Skeletal muscle cell (primary cell): ENCODE results near the gene SYF2.

Experiments
- DNase-seq: peaks from one replicate; pipeline ENCODE4 v3.0.0-alpha.2; 2010; ENCODE audit warnings: low read depth
- H3K4me3 ChIP-seq: 2 replicates; pipeline ENCODE4 v1.5.1; 2011; ENCODE audit warnings: low read depth, mild to moderate bottlenecking, control low read depth, low read length, moderate library complexity

The SYF2 gene

DNA sequence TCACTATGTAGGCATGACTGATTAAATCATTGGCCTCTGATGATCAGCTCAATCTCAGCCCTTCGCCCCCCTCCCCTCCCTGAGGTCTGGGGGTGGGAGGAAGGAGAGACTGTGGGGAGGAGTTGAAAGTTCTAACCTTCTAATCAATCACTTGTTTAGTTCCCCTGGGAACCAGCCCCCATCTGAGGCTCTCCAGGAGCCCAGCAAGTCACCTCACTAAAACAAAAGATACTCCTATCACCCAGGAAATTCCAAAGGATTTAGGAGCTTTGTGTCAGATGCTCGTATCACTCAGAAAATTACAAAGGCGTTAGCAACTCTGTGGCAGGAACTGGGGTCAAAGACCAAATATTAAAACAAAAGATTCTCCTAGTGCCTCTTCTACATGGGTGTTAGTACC is 21.6 kb downstream of the SYF2 start:
- no peak for DNase-seq
- H3K4me3 ChIP-seq = no peak overlapping the region

DNA sequence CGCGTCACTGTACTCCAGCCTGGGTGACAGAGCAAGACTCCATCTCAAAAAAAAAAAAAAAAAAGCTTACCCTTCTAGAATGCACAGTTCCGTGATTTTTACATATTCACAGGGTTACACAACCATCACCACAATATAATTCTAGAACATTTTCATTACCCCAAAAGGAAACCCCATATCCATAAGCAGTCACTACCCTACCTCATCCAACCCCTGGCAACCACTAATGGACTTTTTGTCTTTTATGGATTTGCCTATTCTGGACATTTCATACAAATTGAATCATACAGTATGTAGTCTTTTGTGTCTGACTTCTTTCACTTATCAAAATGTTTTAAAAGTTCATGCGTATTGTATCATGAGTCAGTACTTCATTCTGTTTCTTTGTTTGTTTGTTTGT is 22.8 kb downstream of the SYF2 start:
- DNase-seq = no peak
- no peak overlapping the region for H3K4me3 ChIP-seq

DNA sequence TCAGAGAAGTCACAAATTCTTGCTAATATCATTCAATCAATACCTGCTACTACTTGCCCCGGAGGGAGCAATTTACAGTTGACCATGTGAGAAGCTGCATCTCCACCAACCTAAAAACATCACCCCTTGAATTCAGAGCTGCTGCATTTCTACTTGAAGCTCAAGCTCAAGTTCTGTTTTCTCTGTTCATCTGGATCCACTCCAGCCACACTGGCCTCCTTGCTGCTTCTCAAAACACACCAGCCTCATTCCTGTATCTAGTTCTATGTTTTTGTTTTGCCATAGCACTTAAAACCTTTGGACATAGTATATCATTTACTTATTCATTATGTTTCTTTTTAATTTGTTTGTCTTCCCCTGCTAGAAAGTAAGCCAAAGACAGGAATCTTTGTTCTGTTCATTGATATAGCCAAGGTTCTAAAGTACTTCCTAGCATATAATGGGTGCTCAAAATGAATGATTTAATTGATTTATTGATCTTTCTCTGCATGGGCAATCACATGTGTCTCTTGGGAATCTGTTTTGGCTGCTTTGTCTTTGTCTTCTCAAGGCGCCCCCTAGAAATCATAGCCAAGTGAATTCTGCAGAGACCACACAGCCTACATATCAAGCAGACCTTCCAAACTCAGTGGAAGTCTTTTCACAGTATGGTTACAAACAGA is 23.6 kb downstream of the SYF2 start:
- no peak for DNase-seq
- H3K4me3 ChIP-seq = no peak overlapping the region

DNA sequence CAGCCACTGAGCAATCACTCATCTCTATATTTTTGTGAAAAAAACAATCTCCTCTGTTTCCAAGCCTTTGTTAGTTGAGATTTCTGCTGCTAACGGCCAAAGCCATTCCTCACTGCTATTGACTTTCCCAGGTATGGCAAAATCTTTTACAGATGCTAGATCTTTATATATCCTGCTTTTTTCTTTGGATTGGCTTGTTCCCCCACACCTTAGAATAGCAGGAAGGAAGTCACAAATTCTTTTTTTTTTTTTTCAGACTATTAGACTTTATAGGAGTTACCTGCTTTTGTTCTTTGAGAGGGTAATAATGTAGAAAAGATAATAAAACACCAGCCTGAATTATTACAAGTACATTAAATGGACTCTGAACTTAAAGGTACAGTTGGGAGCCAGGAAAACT is 24.2 kb downstream of the SYF2 start:
- no peak for DNase-seq
- no peak overlapping the region for H3K4me3 ChIP-seq

DNA sequence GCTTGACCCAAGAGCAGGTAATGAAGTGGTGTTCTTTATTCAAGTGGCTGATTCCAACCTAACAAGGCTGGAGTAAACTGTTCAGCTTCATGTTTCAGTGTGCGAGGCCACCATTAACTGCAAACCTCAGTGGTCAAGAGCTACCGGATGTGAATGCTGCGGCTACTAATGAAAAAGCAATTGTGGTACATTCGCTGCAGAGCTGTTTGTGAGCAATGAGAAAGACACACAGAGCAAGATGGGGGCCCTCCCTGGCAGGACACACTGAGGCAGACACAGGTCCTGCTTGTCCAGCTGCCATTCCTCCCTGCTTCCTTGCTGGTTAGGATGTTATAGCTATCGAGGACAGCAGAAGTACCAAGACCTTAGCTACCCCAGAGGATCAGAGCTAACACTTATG is 26.1 kb downstream of the SYF2 start:
- H3K4me3 ChIP-seq = no peak overlapping the region
- DNase-seq = no peak

DNA sequence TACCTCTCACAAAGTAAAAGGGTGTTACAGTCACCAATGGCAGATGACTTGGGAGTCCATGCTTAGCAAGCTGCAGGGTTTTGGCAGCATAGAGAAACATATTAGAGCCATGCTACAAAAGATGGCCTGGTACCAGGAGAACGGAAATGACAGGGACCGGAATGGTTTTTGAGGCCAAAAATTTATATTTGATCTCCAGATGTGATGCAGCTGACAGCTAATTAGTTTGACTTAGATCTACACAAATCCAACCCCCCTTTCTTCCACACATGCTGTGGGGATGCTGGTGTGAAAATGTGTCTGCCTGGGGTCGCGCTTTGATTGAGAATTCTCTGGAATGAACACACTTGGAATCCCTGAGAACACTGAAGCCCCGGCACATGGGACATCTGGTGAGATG is 26.5 kb downstream of the SYF2 start:
- DNase-seq = no peak
- no peak overlapping the region for H3K4me3 ChIP-seq

DNA sequence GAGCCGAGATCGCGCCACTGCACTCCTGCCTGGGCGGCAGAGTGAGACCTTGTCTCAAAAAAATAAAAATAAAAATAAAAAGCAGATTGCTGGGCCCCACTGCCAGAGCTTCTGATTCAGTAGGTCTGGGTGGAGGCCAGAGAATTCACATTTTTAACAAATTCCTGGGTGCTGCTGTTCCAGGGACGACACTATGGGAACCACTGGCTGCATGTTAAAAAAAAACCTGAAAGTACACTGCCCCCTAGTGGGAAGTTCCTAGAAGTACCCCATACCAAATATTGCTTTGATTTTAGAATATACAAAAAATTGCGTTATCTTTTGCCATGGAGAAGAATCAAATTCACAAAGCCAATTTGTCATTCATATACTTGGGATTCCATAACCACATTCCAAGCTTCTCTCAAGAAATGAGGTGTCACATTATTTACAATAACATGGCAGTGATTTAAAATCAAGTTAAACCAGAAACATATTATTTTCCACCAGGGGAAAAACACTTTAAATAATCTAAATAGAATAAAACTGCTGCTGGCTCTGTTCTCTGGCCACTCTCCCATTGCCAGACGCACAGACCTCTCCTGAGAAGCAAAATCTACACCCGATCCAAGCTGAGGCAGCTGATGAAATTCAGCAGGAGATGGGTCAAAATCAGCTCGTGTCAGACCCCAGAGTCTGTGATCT is 27.4 kb downstream of the SYF2 start:
- DNase-seq = no peak
- no peak overlapping the region for H3K4me3 ChIP-seq

DNA sequence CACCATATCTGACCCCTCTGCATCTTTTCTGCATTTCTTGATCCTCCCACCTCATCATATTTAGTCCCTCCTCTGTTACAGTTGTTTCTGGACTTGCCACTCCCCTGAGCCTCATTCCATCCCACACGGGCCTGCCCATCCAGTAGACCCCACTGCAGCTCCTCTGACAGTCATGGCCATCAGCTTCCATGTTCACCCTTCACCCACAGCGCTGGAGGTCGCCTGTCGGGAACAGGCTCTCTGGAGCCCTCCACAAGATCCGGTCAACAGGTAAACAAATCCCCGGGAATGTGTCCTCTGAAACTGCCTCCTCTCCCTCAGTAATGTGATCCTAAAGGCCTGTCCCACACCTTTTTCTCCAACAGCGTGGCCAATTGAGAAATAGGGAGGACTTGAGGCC is 31.3 kb downstream of the SYF2 start:
- DNase-seq = no peak
- no peak overlapping the region for H3K4me3 ChIP-seq

DNA sequence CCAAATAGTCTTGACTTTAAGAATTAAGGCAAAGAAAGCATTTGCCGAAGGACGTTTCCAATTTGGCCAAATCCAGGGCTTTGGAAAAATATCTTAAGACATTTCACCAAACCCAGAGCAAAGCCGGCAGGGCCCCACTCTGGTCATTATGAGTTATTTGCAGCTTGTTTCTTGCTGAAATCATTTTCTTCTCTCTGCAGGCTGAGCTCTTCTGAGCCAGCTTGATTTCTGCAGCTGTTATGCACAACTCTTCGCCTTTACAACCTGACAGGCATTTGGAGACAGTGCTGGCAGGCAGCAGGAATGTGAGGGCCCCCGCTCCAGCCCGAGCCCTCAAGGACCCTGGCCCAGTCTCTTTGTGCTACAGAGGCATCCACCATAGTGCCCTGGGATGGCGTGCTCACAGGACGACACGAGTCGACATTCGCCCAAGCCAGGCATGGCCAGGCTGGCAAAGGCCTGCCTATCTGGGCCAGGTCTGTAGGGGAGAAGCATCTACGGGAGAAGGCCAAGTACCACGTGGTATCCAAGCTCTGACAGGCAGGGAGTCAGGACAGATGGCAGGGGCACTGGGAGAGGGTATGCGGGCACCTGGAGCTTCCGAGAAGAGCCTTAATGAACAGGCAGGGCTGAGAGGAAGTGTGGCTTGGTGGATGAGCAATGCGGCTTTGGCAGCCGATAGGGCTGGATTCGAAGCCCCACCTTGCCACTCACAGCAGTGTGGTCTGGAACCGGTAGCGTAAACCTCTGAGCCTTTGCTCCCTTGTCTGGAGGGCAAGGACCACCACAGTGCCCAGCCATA is 32.3 kb downstream of the SYF2 start:
- no peak overlapping the region for H3K4me3 ChIP-seq
- DNase-seq = no peak

DNA sequence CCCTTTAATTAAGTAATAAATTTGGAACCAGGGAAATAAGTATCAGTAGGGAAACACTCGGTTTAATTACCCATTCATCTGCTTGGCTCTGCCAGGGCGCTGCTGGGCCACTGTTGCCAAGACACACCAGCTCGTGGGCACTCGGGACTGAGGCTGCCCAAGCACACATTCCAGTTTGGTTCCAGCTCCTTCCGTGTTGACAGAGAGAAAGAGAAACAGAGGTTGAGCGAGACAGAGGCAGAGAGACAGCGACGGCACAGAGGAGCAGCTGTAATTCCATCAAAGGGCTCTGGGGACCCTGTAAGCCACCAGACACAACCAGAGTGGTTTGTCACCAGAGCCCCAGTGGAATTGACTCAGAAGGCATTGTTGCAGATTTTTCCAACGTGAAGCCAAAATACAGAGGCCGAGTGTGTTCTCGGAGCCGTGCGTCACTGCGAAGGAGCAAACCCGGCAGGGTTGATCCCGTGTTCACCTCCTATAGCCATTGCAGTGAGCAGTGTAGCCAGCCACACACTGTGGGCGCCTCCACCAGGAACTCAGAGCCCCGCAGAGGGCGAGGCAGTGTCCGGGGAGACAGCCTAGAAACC is 33.5 kb downstream of the SYF2 start:
- no peak for DNase-seq
- peak overlapping the region; percentile 12 for H3K4me3 ChIP-seq

DNA sequence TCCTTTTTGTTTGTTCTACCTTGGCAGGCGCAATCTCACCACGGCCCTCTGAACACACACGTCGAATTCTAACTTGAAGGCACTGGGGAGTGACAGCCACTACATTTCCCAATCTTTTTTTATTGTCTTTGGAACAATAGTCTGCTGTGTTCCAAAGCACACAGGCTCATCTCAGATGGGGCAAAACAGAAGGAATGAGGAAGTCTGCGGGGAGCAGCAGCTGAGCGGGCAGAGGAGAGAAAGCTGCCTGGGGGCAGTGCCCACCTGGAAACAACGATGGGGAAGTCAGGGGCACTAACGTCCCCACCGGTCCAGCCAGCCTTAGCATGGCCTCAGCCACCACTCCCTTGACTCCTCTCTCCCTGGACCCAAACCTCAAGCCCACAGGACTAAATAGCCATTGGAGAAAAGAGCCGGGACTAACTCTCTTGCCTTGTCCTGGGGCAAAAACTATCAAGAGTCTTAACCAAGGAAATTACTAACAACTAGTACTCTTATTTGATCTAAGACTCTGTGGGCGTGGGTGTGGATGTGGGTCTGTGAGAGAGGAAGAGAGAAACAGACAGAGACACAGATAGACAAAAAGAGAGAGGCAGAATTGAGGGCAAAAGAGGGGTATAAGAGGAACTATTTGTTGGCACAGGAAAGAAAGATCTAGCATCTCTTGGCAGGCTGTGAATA is 34.2 kb downstream of the SYF2 start:
- DNase-seq = no peak
- H3K4me3 ChIP-seq = no peak overlapping the region

DNA sequence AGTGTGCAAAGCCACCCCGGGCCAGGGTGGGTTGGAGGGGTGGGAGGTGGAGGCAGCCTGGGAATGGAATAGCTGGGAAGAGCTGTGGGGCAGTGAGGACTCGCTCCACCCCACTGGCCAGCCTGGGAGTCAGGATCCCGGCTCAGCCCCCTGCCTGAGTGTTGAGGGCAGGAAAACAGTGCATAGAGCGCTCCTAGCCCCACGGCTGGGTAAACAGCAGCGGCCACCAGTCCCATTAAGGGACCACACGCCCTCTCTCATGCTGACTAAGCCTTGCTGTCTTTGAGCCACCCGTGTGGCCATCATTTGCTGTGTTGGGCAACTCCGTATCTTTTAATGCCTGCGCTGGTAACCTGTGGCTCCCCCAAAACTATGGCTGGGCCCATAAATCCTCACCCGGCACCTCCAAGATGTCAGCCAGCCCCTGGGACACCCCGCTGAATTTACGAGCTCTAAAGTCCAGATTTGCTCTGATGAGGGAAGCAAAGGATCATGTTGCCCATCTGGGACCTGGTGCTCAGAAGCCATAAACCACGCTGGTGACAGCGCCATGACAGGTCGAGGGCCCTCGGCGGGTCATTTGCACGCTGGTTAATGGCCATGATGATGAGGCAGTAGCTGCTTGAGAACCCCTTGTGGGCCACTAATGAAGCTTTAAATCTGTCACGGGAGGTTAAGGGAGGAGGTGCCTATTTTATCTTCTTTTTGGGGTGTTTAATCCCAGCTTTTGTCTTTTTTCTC is 34.9 kb downstream of the SYF2 start:
- DNase-seq = no peak
- H3K4me3 ChIP-seq = no peak overlapping the region

DNA sequence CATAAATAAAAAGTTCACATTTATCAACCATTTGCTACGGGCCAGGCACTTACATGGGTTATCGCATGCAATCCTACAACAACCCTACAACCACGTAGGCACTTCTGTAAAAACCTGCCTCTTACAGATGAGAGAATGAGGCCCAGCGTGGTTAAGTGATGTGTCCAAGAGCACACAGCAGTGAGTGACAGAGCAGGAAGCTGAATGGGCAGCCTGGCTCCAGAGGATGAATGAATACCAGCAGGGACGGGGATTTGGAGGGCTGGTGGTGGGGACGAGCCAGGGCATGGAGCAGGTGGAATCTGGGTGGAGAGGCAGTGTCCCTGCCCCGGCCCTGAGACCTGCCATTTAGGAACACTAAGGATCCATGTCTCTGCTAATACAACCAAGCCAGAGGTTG is 35.5 kb downstream of the SYF2 start:
- H3K4me3 ChIP-seq = no peak overlapping the region
- DNase-seq = no peak

DNA sequence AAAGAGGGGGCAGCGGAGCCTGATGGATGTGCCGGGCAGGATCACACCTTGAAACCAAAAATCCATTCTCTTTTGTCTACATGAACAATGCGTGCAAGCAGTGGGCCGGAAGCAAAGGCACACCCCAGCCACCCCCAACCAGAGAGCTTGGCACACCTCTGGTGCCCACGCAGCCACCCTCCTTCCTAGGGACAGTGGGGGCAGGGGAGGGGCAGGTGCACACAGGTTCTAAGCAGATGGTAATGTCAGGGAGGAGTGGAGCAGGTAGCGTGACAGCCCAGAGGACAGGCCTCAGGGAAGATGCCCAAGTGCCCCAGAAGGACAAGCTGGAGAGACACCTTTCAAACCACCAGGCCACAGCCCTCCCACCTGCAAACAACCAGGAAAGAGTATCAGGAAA is 36.5 kb downstream of the SYF2 start:
- no peak overlapping the region for H3K4me3 ChIP-seq
- DNase-seq = no peak

DNA sequence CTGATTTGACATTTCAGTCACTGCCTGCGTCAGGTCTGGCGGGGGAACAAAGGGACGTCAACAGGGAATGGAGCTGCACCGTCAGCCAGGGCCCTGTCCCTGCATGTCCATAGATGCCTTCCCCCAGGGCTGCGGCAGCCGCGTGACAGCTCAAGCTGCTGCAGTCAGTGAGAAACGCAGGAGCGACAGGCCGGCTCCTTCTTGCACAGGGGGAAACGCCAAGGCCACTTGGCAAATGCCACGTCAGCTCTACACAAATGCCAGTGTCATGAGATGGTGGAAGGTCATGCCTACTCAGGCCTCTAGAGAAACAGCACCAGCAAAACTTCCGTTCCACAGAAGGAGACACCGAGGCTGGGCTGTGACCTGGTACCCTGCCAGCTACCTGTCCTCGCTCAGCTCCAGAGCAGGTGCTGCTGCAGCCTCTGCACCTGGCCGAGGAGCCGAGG is 37.7 kb downstream of the SYF2 start:
- no peak for DNase-seq
- no peak overlapping the region for H3K4me3 ChIP-seq

DNA sequence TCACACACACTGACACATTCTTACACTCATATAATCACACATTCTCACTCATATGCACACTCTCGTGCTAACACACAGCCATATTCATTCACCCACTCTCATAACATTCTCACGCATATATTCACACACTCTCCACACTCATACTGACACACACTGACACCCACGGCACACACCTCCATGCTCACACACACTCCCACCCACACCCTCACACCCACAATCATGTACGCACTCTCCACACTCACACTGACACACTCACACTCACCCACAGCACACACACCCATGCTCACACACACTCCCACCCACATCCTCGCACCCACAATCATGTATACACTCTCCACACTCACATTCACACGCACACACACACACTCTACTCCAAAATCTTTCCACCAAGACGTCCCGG is 38.2 kb downstream of the SYF2 start:
- DNase-seq = no peak
- no peak overlapping the region for H3K4me3 ChIP-seq

DNA sequence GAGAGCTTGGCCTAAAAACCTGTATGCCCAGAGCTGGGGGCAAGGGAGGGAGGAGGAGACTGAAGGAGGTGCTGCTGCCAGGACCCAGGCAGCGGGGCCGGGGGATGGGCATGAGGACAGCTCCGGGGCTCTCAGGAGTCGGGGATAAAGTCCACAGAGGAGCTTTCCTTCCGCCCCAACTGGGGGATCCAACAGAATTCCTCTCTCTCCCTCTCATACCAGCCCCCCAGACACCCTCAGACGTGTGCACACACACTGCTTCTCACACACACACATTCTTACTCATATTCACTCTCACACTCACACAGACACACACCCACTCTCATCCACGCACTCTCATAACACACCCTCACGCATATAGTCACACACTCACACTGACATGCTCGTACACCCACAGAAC is 39.1 kb downstream of the SYF2 start:
- H3K4me3 ChIP-seq = no peak overlapping the region
- no peak for DNase-seq

DNA sequence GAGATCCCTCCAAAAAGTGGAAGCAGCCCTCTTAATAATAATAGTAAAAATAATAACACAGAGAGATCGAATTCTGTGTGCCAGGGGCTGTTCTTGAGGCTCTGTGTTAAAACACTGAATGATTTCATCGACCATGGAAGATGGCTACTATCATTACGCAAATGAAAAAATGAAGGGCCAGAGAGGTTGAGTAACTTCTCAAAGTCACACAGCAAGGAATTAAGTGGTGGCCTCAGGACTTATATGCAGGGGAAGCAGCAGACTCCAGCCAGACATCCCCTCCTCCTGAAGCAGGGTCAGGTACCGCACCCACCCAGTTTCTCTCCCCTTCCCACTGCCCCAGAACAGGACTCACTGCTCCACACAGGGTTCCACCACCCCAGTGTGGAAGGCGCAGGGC is 40.1 kb downstream of the SYF2 start:
- H3K4me3 ChIP-seq = no peak overlapping the region
- DNase-seq = no peak

DNA sequence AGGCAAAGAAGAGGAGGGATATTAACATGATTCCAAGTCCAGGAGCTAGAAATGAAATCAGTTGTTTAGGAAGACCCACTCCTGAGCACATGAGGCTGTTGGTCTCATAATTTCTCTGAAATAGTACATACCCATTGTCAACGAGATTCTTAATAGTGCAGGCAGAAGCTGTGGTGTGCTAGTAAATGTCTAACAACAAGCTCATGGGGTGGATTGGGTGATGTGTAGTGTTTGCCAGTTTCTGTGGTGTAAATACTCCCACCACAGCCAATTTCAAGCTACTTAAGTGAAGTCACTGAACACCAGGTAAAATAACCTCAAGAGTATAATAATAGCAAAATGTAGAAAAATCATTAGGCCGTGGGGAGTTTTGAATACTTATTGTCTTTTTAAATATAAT is 42.0 kb downstream of the SYF2 start:
- no peak for DNase-seq
- no peak overlapping the region for H3K4me3 ChIP-seq
